ENCODE data around the gene PSTPIP1.

The PSTPIP1 gene

GRCh38 chr15:77058468-77058867 lies 63.5 kb downstream of the PSTPIP1 start:
- H3K4me3 ChIP-seq (ENCODE audit: low read length): no peak overlapping the region
- DNase-seq (ENCODE audit: low read depth, low spot score): no peak

- no peak for DNase-seq (ENCODE audit: low read depth, low spot score)
- no peak overlapping the region for H3K4me3 ChIP-seq (ENCODE audit: low read length)
Observed at GRCh38 chr15:77059786-77060361, 64.9 kb downstream of the PSTPIP1 start.

DNA sequence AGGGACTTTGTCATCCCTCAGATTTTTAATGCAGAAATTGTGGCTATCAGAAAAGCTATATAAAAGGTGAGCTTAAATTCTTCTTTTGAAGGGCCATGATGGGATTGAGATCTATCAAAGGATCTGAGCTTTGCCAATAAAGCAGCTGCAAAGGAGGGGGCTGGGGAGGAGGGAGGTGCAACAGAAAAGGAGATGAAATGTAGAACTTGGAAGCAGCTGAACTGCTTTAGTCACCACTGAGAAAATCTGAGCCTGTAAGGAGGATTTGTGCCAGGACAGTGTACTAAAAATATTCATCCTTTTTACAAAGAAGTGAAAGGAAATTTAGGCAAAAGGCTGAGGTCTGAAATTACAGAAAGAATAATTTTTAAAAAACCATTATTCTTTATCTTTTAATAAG lies 65.6 kb downstream of the PSTPIP1 start:
- no peak overlapping the region for H3K4me3 ChIP-seq (ENCODE audit: low read length)
- DNase-seq (ENCODE audit: low read depth, low spot score): no peak

GRCh38 chr15:77063249-77063648 lies 68.3 kb downstream of the PSTPIP1 start:
- H3K4me3 ChIP-seq (ENCODE audit: low read length): no peak overlapping the region
- DNase-seq (ENCODE audit: low read depth, low spot score): no peak

DNA sequence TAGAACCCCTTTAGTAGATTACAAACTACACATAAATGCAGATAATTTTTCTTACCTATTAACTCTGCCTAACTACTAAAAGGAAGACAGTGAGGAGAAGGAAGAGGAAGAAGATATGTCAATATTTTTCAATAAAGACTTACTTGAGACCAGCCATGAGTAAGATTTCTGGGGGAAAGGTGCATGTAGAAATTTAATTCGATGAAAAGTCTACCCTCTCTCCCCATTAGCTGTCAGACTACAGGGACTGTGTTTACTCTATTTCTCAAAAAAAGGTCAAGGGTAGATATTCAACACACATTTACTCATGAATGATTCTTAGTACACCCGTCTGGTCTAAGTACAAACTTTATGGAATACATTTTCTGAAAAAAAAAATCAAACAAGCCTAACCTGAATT lies 69.1 kb downstream of the PSTPIP1 start:
- H3K4me3 ChIP-seq (ENCODE audit: low read length): no peak overlapping the region
- DNase-seq (ENCODE audit: low read depth, low spot score): no peak

GRCh38 chr15:77064539-77065308 lies 69.8 kb downstream of the PSTPIP1 start:
- DNase-seq (ENCODE audit: low read depth, low spot score): no peak
- H3K4me3 ChIP-seq (ENCODE audit: low read length): no peak overlapping the region

DNA sequence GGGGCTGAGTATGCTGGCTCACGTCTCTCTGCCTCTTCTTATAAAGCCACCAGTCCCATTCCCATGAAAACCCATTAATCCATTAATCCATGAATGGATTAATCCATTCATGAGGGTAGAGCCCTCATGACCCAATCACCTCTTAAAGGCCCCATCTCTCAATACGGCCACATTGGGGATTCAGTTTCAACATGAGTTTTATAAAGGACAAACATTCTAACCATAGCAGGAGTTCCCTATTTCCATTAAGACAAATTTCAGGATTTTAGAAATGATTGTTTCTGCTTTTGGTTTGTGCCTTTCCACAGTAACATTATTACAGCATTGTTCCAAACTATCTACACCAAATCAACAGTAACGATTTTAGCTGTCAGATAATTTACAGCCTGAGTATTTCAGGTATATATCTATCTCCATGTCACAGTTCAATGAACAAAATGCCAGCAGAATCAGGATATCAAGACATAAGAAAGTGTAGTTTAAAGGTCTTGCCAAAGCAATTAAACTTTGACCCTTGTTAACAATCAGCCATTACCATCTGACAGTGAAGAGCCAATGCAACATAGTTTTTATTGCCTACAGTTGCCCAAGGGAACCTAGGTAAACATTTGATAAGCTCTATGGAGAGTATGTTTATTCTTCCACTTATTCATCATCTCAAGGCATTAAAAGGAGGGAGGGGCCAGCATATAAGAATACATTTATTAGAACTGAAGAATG lies 72.2 kb downstream of the PSTPIP1 start:
- no peak for DNase-seq (ENCODE audit: low read depth, low spot score)
- no peak overlapping the region for H3K4me3 ChIP-seq (ENCODE audit: low read length)

DNA sequence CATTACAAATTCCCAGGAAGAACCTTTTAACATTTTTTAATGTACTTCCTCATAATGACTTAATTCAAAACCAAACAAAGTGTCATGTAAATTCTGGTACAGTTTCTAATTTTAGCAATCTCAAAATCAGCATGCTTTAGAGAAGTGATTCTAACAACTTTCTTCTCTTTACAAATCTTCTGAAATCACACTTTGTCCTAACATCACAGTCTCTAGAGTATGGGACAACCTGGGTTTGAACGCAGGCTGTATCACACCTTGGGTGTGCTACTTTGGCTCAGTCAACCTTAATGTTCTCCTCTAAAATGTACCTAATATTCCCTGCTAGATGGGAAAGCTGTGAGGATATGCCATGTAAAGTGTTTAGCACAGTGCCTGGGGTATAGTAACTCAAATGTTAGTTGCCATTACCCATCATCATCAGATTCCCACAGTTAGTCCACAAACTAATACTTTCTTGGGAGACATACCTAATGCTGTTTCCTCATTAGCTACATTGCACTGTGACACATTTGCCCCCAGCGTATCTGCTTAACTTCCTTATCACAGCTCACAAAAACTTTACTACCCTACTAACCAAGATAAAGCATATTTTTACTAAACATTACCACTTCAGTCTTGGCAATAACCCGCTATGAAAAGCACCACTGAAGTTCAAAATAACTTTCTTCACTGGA lies 72.9 kb downstream of the PSTPIP1 start:
- no peak overlapping the region for H3K4me3 ChIP-seq (ENCODE audit: low read length)
- DNase-seq (ENCODE audit: low read depth, low spot score): no peak

- H3K4me3 ChIP-seq (ENCODE audit: low read length): no peak overlapping the region
- DNase-seq (ENCODE audit: low read depth, low spot score): no peak
Observed at GRCh38 chr15:77068633-77069032, 73.7 kb downstream of the PSTPIP1 start.

- H3K4me3 ChIP-seq (ENCODE audit: low read length): peak overlapping the region; percentile 65
- DNase-seq (ENCODE audit: low read depth, low spot score): no peak
Observed at GRCh38 chr15:77069521-77070121, 74.7 kb downstream of the PSTPIP1 start.

DNA sequence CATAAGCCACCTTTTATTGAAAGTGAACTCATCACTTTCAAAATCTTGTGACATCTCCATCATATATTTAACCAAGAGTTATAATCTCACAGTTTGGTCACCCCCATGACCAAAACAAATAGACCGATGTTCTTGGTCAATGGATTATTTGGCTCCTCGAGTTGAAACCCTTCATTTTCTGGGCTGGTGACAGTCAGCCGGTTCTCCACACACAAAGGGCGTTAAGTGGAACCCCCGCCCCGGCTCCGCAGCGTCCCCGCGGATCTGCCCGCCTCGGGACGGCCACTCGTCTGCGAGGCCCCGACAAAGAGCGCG lies 75.2 kb downstream of the PSTPIP1 start:
- no peak for DNase-seq (ENCODE audit: low read depth, low spot score)
- H3K4me3 ChIP-seq (ENCODE audit: low read length): peak overlapping the region; percentile 65

GRCh38 chr15:77070495-77071304 lies 75.8 kb downstream of the PSTPIP1 start, which contains the start of gene TSPAN3:
TSS of gene TSPAN3 (minus strand) at chr15:77071109. CDS start at chr15:77070954, 155 bp downstream.
- H3K4me3 ChIP-seq (ENCODE audit: low read length): peak within 1 kb of the TSS; percentile 65
- DNase-seq (ENCODE audit: low read depth, low spot score): peak; percentile 86

- no peak for DNase-seq (ENCODE audit: low read depth, low spot score)
- H3K4me3 ChIP-seq (ENCODE audit: low read length): no peak overlapping the region
Observed at GRCh38 chr15:77071305-77072223, 76.6 kb downstream of the PSTPIP1 start.

GRCh38 chr15:77074350-77074749 lies 79.4 kb downstream of the PSTPIP1 start:
- no peak overlapping the region for H3K4me3 ChIP-seq (ENCODE audit: low read length)
- no peak for DNase-seq (ENCODE audit: low read depth, low spot score)

GRCh38 chr15:77075528-77075927 lies 80.6 kb downstream of the PSTPIP1 start:
- H3K4me3 ChIP-seq (ENCODE audit: low read length): no peak overlapping the region
- no peak for DNase-seq (ENCODE audit: low read depth, low spot score)

- no peak for DNase-seq (ENCODE audit: low read depth, low spot score)
- no peak overlapping the region for H3K4me3 ChIP-seq (ENCODE audit: low read length)
Observed at GRCh38 chr15:77076323-77076915, 81.5 kb downstream of the PSTPIP1 start.

- DNase-seq (ENCODE audit: low read depth, low spot score): no peak
Observed at GRCh38 chr15:77081971-77082370, 87.0 kb downstream of the PSTPIP1 start.

More at GRCh38 chr15:77081971-77082370, 87.0 kb downstream of the PSTPIP1 start:
- no peak overlapping the region for H3K4me3 ChIP-seq (ENCODE audit: low read length)

Measured in Jurkat, Clone E6-1 (cell line).